Trophoblast cell (in vitro differentiated cells and primary cell): ENCODE data around the gene PRDM16.

ENCODE experiments used
- DNase-seq, 2 donors: peaks; one replicate each; pipeline ENCODE4 v3.0.0-alpha.2; 2016
- H2AFZ ChIP-seq: 2 replicates; pipeline ENCODE4 v1.6.1; 2013; ENCODE audit warnings: low read length, moderate library complexity, mild to moderate bottlenecking; ENCODE audit not compliant: insufficient read depth, poor library complexity
- H2AK5ac ChIP-seq: 2 replicates; pipeline ENCODE4 v1.6.1; 2013; ENCODE audit warnings: mild to moderate bottlenecking, low read length
- H2BK120ac ChIP-seq: 2 replicates; pipeline ENCODE4 v1.6.1; 2013; ENCODE audit warnings: low read length, mild to moderate bottlenecking, moderate library complexity; ENCODE audit not compliant: insufficient read depth, poor library complexity
- H2BK12ac ChIP-seq: 2 replicates; pipeline ENCODE4 v1.6.1; 2013; ENCODE audit warnings: mild to moderate bottlenecking, low read length, moderate library complexity
- H2BK5ac ChIP-seq: 2 replicates; pipeline ENCODE4 v1.6.1; 2013; ENCODE audit warnings: low read length, low read depth, moderate library complexity, mild to moderate bottlenecking; ENCODE audit not compliant: poor library complexity
- H3K14ac ChIP-seq: 2 replicates; pipeline ENCODE4 v1.6.1; 2013; ENCODE audit warnings: mild to moderate bottlenecking, low read length
- H3K18ac ChIP-seq: 2 replicates; pipeline ENCODE4 v1.6.1; 2013; ENCODE audit warnings: mild to moderate bottlenecking, low read length
- H3K23ac ChIP-seq: 2 replicates; pipeline ENCODE4 v1.6.1; 2013; ENCODE audit warnings: low read length
- H3K27ac ChIP-seq: 2 replicates; pipeline ENCODE4 v1.5.1; 2013; ENCODE audit warnings: low read depth, mild to moderate bottlenecking, inconsistent platforms, low read length, moderate library complexity
- H3K27me3 ChIP-seq: 2 replicates; pipeline ENCODE4 v1.6.1; 2013; ENCODE audit warnings: inconsistent platforms, mild to moderate bottlenecking, low read length, moderate library complexity; ENCODE audit not compliant: insufficient read depth
- H3K36me3 ChIP-seq, 2 experiments: 1 replicate in 1 of 2; 2 replicates in 1 of 2; pipeline ENCODE4 v1.6.1; 2013; ENCODE audit warnings: low read length in 2 of 2, mild to moderate bottlenecking in 2 of 2, moderate library complexity in 1 of 2; ENCODE audit not compliant: insufficient read depth in 2 of 2, control insufficient read depth in 1 of 2
- H3K4ac ChIP-seq: 2 replicates; pipeline ENCODE4 v1.6.1; 2013; ENCODE audit warnings: low read depth, mild to moderate bottlenecking, low read length, moderate library complexity
- H3K4me1 ChIP-seq, 2 experiments: 1 replicate in 1 of 2; 2 replicates in 1 of 2; pipeline ENCODE4 v1.6.1; 2013; ENCODE audit warnings: low read length in 2 of 2, mild to moderate bottlenecking in 2 of 2, moderate library complexity in 1 of 2; ENCODE audit not compliant: insufficient read depth in 2 of 2, control insufficient read depth in 1 of 2
- H3K4me2 ChIP-seq: 2 replicates; pipeline ENCODE4 v1.6.1; 2013; ENCODE audit warnings: inconsistent platforms, mild to moderate bottlenecking, low read length, moderate library complexity
- H3K4me3 ChIP-seq: 2 replicates; pipeline ENCODE4 v1.5.1; 2013; ENCODE audit warnings: mild to moderate bottlenecking, low read depth, low read length, inconsistent platforms
- H3K79me1 ChIP-seq: one replicate; pipeline ENCODE4 v1.6.1; 2013; ENCODE audit warnings: low read length
- H3K79me2 ChIP-seq: 2 replicates; pipeline ENCODE4 v1.6.1; 2013; ENCODE audit warnings: low read length, mild to moderate bottlenecking; ENCODE audit not compliant: control insufficient read depth, insufficient read depth, poor library complexity
- H3K9ac ChIP-seq: 2 replicates; pipeline ENCODE4 v1.6.1; 2013; ENCODE audit warnings: mild to moderate bottlenecking, low read length
- H3K9me3 ChIP-seq: 2 replicates; pipeline ENCODE4 v1.6.1; 2013; ENCODE audit warnings: low read depth, mild to moderate bottlenecking, control low read depth, inconsistent platforms, low read length; ENCODE audit not compliant: insufficient read depth
- H4K12ac ChIP-seq: 2 replicates; pipeline ENCODE4 v1.6.1; 2013; ENCODE audit warnings: low read depth, mild to moderate bottlenecking, low read length, moderate library complexity
- H4K8ac ChIP-seq: 2 replicates; pipeline ENCODE4 v1.6.1; 2013; ENCODE audit warnings: low read depth, mild to moderate bottlenecking, low read length, moderate library complexity
- H4K91ac ChIP-seq: one replicate; pipeline ENCODE4 v1.6.1; 2013; ENCODE audit warnings: low read depth, mild to moderate bottlenecking, low read length, moderate library complexity
- WGBS: extraction: QIAGEN DNeasy Blood & Tissue Kit; methylation state at CpG from one replicate; pipeline ENCODE4 v1.1.7; 2013; ENCODE audit warnings: missing lambda C conversion rate; ENCODE audit not compliant: insufficient read length, insufficient coverage; ENCODE audit errors: extremely low coverage; 5-methylcytosine and 5-hydroxymethylcytosine counted together

PRDM16 gene

DNA sequence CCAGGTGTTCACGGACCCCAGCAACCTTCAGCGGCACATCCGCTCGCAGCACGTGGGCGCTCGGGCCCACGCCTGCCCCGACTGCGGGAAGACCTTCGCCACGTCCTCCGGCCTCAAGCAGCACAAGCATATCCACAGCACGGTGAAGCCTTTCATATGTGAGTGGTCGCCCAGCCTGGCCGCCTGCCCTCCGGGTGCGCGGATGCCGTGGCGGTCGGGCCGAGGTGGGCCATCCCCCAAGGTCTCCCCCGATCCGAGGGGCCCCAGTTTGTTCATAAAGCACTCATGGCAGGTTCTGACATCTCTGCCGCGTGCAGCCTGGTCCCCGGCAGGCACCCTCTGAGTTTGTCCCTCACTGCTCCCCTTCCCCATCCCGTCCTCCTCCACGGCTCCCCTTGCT is 336.5 kb downstream of the PRDM16 start:
- no peak overlapping the region for H2AK5ac ChIP-seq
- no peak overlapping the region for H3K14ac ChIP-seq
- H2BK12ac ChIP-seq, result no peak overlapping the region
- no peak overlapping the region for H3K4me3 ChIP-seq
- no peaks in the 10 kb centered on the region for H3K27me3 ChIP-seq
- DNase-seq, result no peak
- no peak overlapping the region for H3K23ac ChIP-seq
- H3K4me2 ChIP-seq, result no peak overlapping the region
- H2BK5ac ChIP-seq, result no peak overlapping the region
- H3K9ac ChIP-seq, result no peak overlapping the region
- H2AFZ ChIP-seq, result no peak overlapping the region
- H3K36me3 ChIP-seq, result no peaks in the 10 kb centered on the region
- H4K12ac ChIP-seq, result no peak overlapping the region
- peaks cover 17% of the 10 kb centered on the region for H3K9me3 ChIP-seq
- no CpG with 5 or more reads among the region's 30 CpGs for WGBS
- no peak overlapping the region for H4K8ac ChIP-seq
- H3K79me2 ChIP-seq, result no peaks in the 10 kb centered on the region
- H4K91ac ChIP-seq, result no peak overlapping the region
- H3K4me1 ChIP-seq, result no peaks in the 10 kb centered on the region
- H3K18ac ChIP-seq, result no peak overlapping the region
- no peaks in the 10 kb centered on the region for H3K79me1 ChIP-seq
- H3K27ac ChIP-seq, result no peak overlapping the region
- H2BK120ac ChIP-seq, result no peak overlapping the region
- H3K4ac ChIP-seq, result no peak overlapping the region

DNA sequence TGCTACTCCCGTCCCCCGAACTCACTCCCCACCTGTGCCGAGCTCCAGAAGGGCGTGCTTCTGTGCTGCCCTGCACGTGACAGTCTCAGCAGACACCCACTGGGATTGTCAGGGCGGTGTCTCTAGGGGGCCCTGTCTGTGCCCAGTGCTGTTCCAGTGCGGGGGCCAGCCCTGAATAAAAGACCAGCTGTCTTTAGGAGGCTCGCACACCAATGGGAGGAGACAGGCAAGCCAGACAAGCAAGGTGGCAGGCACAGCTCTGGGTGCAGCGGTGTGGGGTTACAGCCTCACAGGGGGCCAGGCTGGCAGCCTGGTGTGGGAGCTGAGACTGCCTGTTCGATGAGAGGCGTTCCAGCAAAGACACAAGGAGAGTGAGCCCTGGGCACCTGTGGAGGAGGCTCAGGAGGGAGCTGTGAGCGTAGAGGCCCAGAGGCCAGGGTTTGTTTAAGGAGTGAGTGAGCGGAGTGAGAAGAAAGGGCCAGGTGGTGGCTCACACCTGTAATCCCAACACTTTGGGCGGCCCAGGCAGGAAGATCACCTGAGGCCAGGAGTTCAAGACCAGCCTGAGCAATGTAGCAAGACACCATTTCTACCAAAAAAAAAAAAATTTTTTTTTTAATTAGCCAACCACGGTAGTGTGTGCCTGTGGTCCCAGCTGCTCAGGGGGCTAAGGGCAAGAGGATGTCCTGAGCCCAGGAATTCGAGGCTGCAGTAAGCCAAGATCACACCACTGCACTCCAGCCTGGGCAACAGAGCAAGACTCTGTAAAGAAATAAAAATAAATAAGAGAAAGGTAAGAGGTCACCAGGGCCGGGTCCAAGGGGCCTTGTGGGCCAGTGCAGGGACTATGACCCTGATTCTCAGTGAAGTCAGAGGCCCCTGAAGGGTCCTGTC is 337.2 kb downstream of the PRDM16 start:
- Histone ChIP-seq H2BK5ac (no peak overlapping the region), H3K27ac (no peak overlapping the region), H3K4me1 (no peaks in the 10 kb centered on the region), H2BK120ac (no peak overlapping the region), H2BK12ac (no peak overlapping the region), H3K4me3 (no peak overlapping the region), H3K23ac (no peak overlapping the region), H3K18ac (no peak overlapping the region), H4K91ac (no peak overlapping the region), H2AFZ (no peak overlapping the region), H3K9me3 (peaks cover 15% of the 10 kb centered on the region), H3K79me2 (no peaks in the 10 kb centered on the region), H3K27me3 (no peaks in the 10 kb centered on the region), H3K9ac (no peak overlapping the region), H3K14ac (no peak overlapping the region), H3K79me1 (no peaks in the 10 kb centered on the region), H3K4me2 (no peak overlapping the region), H3K4ac (no peak overlapping the region), H2AK5ac (no peak overlapping the region), H3K36me3 (no peaks in the 10 kb centered on the region), H4K12ac (no peak overlapping the region), H4K8ac (no peak overlapping the region)
- WGBS, result no CpG with 5 or more reads among the region's 17 CpGs
- DNase-seq, result no peak

DNA sequence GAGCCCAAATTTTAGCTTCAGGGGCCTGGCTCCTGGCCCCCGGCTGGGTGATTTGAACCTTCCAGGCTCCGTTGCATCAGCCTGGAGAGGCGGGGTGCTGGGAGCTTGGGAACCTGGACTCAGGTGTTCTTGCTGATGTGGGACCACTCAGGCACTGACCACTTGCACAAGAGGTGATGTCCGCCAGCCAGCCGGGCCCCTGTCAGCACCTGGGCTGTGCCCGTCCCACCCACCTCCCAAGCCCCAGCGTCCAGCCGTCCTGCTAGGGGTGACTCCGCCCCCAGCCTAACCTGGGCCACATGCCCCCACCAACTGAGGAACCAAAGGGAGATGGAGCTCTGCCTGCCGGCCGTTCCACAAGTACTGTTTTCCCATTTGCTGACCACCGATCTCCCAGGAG is 338.0 kb downstream of the PRDM16 start:
- Histone ChIP-seq H3K36me3 (no peaks in the 10 kb centered on the region), H2BK12ac (no peak overlapping the region), H3K4ac (no peak overlapping the region), H3K23ac (no peak overlapping the region), H2AK5ac (no peak overlapping the region), H3K79me2 (no peaks in the 10 kb centered on the region), H2BK5ac (no peak overlapping the region), H3K27ac (no peak overlapping the region), H3K27me3 (no peaks in the 10 kb centered on the region), H3K4me2 (no peak overlapping the region), H3K14ac (no peak overlapping the region), H2BK120ac (no peak overlapping the region), H4K8ac (no peak overlapping the region), H3K4me3 (no peak overlapping the region), H4K91ac (no peak overlapping the region), H3K9ac (no peak overlapping the region), H3K18ac (no peak overlapping the region), H3K79me1 (no peaks in the 10 kb centered on the region), H3K4me1 (no peaks in the 10 kb centered on the region), H3K9me3 (peaks cover 12% of the 10 kb centered on the region), H2AFZ (no peak overlapping the region), H4K12ac (no peak overlapping the region)
- no peak for DNase-seq
- WGBS, result no CpG with 5 or more reads among the region's 12 CpGs

DNA sequence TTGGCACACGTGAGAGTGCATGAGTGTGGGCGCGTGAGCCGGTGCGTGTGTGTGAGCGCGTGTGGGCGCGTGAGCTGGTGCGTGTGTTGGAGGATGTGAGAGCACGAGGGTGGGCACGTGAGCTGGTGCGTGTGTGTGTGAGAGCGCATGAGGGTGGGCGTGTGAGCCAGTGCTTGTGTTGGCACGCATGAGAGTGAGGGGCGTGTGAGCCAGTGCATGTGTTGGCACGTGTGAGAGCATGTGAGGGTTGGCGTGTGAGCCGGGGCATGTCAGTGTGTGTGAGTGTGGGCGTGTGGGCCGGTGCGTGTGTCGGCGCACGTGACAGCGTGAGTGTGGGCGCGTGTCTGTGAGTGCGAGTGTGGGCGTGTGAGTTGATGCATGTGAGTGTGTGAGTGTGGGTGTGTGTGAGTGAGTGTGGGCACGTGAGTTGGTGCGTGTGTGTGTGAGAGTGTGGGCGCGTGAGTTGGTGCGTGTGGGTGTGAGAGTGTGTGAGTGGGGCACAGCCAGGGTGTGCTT is 339.8 kb downstream of the PRDM16 start:
- 100% methylated on average over 5 of the region's 36 CpGs for WGBS
- Histone ChIP-seq H3K27ac (no peak overlapping the region), H2BK120ac (no peak overlapping the region)

More for the DNA sequence above, 339.8 kb downstream of the PRDM16 start:
- no peak overlapping the region for H3K23ac ChIP-seq
- H3K4me3 ChIP-seq, result peak overlapping the region; percentile 25
- H3K79me2 ChIP-seq, result no peaks in the 10 kb centered on the region
- H3K4ac ChIP-seq, result no peak overlapping the region
- no peaks in the 10 kb centered on the region for H3K27me3 ChIP-seq
- no peak overlapping the region for H2AK5ac ChIP-seq
- H4K91ac ChIP-seq, result no peak overlapping the region
- H4K12ac ChIP-seq, result no peak overlapping the region
- no peaks in the 10 kb centered on the region for H3K36me3 ChIP-seq
- H3K79me1 ChIP-seq, result no peaks in the 10 kb centered on the region
- no peak overlapping the region for H3K14ac ChIP-seq
- H2BK5ac ChIP-seq, result no peak overlapping the region
- H4K8ac ChIP-seq, result no peak overlapping the region
- H3K9ac ChIP-seq, result no peak overlapping the region
- DNase-seq, result no peak
- peaks cover 12% of the 10 kb centered on the region for H3K9me3 ChIP-seq
- H2BK12ac ChIP-seq, result no peak overlapping the region
- H3K18ac ChIP-seq, result no peak overlapping the region
- H3K4me1 ChIP-seq, result no peaks in the 10 kb centered on the region
- no peak overlapping the region for H3K4me2 ChIP-seq
- H2AFZ ChIP-seq, result no peak overlapping the region
